Suprapubic skin (tissue), 3 donors: Measurements from ENCODE around the gene IL7R.

Experiments
- CTCF ChIP-seq, 2 donors: fragments of 200-600 bp in 1 of 2; fragments of 450-650 bp in 1 of 2; sonication (generic) in 1 of 2; IDR thresholded peaks; one replicate each; pipeline ENCODE4 v1.5.1; 2016 to 2019; ENCODE audit warnings: antibody characterized with exemption in 2 of 2, mild to moderate bottlenecking in 1 of 2, moderate library complexity in 1 of 2
- EP300 ChIP-seq: sonication (generic); formaldehyde crosslinking; IDR thresholded peaks from one replicate; pipeline ENCODE4 v1.6.1; 2017; ENCODE audit warnings: antibody characterized with exemption

DNA sequence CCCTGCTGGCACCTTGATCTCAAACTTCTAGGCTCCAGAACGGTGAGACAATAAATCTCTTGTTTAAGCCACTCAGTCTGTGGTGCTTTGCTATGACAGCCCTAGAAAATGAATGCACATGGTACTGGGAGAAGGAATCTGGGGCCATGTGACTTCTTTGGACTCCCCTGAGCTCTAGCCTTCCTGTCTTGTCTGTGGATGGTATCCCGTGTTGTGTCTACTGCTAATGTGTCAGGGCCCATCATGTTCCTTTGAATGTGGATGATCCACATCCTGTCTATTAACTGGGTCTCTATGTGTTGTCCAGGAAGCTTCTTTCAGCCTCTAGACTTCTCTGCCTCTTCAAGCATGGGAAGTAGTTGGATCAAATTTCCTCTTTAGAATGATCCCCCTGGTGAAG, 25.1 kb downstream of the IL7R start:
- TF ChIP-seq CTCF (IDR thresholded peaks at IDR 0.05) (no peak), EP300 (no peak)
